HCT116 (cell line): Measurements from ENCODE around the gene FAM163B.

Experiments
- ATF3 ChIP-seq: IDR thresholded peaks from 2 replicates; pipeline ENCODE4 v1.6.1; 2012
- EGR1 ChIP-seq: IDR thresholded peaks from 2 replicates; pipeline ENCODE4 v1.6.1; 2012; ENCODE audit warnings: low read depth
- JUND ChIP-seq: IDR thresholded peaks from 2 replicates; pipeline ENCODE4 v1.6.1; 2012
- MAX ChIP-seq: IDR thresholded peaks from 2 replicates; pipeline ENCODE4 v1.6.1; 2012
- POLR2A ChIP-seq: IDR thresholded peaks from 2 replicates; pipeline ENCODE4 v1.7.0; 2011; ENCODE audit warnings: borderline replicate concordance; ENCODE audit not compliant: insufficient read depth, insufficient read length; ENCODE audit errors: extremely low read depth
- RAD21 ChIP-seq: IDR thresholded peaks from 2 replicates; pipeline ENCODE4 v1.6.1; 2012; ENCODE audit warnings: low read depth, mild to moderate bottlenecking

GRCh38 chr9:133532937-133533668, 76.1 kb downstream of the FAM163B start:
- TF ChIP-seq JUND (no peak), POLR2A (no peak), MAX (no peak), RAD21 (peak; percentile 91), ATF3 (no peak), EGR1 (no peak)
